HG02798 (cell line): ENCODE measurements around the gene ZBTB20.
"Not testable (repeated sequence)": the region's sequence is repeated elsewhere in the genome, so short reads cannot be mapped to it uniquely, and the experiment has no call there.

Experiments
- ATAC-seq: cut with Tn5 transposase; IDR thresholded peaks from one replicate; pipeline ENCODE4 v1.9.1; 2021; ENCODE audit warnings: mild to moderate bottlenecking; ENCODE audit not compliant: unreplicated experiment, poor library complexity

Gene ZBTB20

DNA sequence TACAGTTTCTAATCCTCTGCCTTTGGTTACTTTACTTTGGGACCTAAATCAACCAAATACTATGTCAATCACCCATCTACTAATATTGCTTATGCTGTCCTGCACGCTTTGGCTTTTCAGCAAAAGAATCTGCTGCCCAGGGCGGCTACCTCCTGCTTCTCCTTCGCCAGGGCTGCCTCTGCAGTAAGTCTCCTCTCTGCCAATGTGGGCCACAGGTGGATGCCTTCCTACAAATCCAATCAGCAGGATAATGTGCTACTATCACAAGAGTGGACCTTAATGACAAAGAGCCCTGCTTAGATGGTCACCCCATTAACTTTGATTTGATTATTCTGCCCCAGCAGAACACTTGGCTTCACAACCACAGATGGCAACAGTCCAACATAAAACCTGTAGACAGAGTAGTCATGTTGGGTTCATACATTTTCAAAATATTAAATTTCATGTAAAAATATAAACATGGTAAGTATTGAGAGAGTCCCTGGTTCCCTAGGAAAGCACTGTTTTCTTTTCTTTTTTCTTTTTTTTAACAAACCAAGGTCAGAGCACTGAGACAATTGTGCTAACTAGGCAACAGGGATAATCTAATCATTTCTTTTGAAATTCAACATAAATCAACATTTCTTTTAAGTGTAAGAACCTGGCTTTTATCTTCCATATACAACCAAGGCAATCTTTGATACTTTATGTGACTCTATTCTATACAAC is 298.3 kb downstream of the ZBTB20 start:
- ATAC-seq = no peak

DNA sequence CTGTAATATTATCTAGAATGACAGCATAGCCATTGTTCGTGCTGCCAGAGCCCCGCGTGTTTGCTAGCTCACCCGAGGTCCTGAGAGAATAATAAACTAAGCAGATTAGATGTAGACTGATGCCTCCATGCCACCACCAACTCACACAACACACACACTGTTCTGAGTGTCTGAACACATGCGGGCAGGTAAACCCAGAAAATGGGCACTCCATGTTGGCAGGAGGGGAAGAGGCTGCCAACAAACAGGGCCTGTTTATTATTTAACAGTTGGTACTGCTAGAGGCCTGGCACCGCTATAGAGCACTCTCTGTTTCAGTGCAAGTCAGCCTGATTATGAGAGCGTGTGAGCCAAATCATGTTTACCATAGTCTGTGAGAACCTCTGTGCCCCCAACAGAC is 299.0 kb downstream of the ZBTB20 start:
- no peak for ATAC-seq

DNA sequence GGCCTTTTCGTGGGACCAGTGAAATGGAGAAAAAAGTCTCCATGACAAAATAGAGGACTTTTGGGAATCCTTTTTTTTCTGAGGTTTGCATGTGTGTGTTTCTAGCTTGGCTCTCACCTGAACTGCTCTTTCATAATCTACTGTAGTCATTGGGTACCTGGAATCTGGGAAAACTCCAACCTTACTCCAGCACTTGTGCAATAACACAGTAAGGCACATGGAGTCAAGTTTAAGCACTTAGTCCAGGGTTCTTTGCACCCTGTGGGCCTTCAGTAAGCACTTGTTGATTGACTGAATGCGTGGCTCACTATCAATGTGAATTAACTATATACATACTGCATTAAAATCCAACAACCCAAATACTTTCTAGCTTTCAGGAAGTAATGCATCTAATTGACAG is 299.5 kb downstream of the ZBTB20 start:
- ATAC-seq = no peak

DNA sequence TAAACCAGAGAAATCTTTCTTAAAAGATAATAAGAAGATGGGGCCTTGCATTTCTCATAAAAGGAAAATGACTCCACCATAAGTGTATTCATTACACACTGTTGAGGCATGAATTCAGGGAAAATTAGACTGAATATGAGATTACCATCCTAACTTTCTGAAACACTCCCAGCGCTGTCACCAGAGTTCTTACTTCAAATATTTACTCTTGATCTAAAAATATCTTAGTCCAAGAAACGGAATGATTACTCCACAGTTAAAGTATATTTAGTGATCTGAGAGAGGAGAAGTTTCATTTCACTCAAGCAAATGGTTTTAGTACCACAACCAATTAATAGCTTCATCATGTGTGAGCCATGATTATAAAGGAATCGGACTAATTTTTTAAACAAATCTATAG is 300.3 kb downstream of the ZBTB20 start:
- no peak for ATAC-seq

DNA sequence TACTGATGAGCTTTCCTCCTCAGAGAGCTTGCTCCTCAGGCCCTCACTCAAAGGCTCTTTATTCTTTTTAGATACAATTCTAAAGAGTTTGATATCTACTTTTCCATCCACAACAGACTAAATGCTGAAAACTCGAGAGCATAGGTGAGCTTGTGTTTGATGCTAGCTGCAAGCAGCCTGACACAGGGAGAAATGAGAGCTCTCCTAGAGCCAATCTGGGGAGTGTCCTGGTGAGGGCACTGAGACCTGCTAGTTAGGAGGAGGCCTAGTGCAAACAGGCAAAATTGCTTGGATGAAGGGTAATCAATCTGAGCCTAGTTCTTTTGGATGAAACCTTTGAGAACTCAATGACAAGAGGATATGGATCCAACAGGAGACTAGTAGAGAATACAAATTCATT is 300.8 kb downstream of the ZBTB20 start:
- ATAC-seq = no peak

DNA sequence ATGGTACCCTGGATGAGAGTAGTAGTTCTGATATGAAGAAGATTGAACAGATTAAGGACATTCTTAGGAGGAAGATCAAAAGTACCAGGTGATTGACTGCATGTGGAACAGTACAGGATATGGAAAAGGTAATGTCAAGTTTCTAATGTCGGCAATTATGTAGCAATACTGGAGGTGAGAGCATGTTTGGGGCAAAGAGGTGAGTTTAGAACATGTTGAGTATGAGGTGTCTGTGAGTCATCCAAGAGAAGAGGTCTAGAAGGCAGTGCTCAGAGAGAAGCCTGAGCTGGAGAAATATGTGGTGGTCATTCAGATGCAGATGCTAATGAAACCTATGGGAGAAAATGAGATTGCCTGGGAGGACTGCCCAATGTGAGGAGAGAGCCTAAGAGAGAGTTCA is 305.6 kb downstream of the ZBTB20 start:
- no peak for ATAC-seq

DNA sequence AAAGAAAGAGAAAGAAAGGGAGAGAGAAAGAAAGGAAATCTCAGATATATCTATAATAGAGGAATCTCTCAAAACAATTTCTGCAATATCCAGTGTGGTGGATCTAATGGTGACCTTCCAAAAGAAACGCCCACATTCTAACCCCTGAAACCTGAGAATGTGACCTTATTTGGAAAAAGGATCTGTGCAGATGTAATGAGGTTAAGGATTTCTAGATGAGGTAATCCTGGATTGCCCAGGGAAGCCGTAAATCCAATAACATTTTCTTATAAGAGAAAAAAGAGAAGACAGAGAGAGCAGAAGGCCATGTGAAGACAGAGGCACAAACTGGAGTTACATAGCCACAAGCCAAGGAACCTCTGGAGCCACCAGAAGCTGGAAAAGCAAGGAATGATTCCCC is 307.6 kb downstream of the ZBTB20 start:
- ATAC-seq = no peak

DNA sequence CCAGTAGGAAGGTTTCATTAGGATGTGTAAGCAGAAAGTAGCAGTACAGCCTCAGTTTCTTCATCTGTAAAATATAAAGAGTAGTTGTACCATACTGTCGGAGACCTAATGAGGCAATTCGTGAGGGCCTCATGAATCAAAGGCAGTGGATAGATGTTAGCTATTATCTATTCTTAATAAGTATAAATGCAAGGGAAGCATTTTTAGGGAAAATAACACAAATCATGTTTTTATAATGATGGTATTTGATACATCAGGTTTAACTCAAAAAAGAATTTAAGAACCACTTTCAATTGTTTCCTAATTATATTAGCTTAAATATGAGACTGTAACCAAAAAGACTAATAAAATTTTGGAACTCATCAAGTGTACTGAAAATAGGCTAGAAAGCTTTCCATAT is 309.1 kb downstream of the ZBTB20 start:
- no peak for ATAC-seq

DNA sequence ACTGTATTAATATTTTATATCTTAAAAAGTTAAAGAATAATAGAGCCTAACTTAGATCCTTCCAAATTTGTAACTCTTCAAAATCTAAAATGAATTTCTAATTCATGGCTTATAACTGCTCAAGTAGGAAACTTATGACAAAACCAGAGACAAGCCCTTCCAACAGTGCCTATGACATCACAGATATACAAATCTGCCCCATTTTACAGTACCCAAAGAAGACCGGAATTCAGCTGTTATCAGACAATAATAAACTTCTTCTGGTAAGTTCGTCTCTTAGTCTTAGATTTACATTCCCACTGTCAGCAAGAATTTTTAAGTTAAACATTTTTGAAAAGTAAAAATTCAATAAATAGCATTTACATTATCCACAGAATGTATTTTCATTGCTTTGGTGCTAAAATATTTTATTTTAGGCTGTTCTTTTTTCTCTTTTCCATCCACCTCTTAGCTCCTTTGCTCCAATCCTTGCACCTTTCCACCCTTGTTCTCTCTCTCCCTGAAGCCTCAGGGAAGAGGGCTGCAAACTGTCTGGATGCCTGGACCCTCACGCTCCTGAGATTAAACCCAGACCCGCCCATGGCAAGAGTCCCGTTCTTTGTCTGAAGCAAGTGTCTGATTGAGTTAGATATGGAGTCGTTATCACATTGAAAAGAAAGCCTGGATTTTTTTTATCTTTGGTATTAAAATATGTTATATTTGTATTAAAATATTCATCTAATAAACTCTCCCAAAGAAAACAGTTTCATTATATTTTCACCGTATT is 312.7 kb downstream of the ZBTB20 start:
- ATAC-seq = no peak

DNA sequence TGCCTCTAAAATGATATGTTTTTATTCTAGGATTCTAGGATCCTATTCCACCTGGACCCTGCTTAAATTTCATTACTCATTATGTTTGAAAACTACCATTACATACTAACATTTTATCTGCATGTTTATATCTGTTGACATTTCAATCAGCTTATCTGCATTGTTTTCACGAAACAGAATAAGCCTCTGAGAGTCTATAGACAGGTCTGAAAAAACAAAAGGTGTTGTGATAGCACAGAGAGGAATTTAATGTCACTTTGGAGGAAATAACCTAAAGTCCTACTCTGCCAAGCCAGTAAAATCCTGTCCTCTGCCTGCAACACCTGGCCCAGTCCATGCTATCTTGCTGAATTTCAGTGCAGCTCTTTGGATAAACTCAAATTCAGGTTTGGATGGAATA is 315.2 kb downstream of the ZBTB20 start:
- ATAC-seq = no peak

DNA sequence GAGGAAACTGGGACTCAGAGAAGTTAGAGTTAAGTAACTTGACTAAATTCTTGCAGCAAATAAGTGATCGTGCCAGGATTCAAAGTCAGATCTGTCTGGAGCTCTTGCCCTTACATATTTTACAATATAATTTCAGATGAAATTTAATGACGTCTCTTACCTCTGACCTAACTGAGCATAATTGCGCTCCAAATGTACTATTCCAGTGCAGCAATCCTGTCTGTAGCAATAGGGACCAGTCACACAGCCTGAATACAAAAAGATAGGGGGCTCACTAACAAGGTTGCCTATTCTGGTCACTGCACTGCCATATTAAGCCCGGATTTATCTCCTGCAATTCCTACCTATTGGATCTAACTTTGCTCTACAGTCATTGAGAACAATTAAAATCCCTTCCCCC is 316.4 kb downstream of the ZBTB20 start:
- no peak for ATAC-seq

DNA sequence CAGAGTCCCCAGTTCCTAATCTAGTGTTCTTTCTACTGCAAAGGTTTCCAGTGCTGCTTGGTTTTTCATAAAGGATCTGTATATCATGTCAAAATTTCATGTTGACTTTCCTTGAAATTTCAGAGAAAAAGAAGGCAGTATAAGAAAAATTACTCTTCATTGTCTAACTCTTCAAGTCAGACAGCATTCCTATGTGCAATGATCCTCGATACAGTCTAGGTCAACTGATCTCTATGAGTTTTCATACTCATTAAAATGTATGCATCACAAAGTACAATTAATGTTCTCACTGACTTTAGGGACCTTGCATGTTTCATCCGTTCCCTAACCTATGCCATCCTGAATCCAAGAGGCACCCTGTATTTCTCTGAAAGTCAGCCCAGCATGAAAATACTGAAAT is 317.3 kb downstream of the ZBTB20 start:
- ATAC-seq = no peak

DNA sequence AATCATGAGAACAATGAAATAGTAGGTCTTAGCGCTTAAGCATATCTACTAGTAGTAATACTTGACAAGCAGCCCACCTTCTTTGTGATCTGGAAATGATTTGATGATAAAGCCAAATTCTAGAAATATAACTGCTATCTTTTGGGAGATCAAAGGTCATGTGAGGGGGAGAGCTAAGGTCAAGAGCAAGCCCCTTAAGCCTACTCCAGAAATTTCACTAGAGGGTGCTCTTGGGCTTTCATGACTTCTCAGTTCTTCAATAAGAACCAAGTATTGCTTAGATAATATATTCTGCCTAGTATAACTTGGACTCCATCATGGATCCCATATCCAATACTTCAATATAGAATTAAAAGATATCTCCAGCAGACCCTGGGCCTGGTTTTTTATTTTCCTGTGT is 319.6 kb downstream of the ZBTB20 start:
- ATAC-seq = peak; percentile 81

DNA sequence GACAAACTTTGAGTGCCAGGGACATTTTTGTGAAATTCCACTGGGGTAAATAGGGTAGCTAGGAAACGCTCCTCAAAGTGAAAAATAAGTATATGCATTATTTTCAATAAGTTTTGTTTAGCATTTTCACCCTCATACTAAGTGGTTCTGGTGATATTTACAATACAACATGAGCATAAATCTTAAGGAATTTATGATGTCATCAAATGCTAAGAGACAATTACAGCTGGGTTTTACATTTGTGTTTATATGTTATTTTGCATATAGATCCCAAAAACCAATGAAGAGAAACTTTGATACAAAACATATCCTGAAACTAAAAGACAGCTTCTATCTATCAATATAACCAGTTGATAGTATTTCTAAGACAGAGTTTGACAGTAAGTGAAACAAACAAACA is 323.1 kb downstream of the ZBTB20 start:
- ATAC-seq = no peak

DNA sequence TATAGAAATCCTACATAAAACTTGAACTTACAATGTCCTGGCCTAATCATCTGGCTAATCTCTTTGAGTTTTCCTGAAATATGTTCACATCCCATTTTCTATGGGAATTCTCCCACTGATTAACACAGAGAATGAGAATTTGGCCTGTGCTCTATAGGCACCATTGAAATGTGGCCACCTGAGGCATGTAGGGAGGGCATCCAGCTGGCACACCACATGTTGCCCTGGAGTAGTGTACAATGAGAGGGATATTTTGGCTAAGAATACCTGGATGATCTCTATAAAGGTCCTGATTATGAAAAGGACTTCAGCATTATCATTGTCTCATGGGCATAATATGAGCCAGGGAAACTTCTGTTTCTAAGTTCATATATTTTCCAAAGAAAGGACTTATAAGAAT is 324.0 kb downstream of the ZBTB20 start:
- ATAC-seq = no peak

DNA sequence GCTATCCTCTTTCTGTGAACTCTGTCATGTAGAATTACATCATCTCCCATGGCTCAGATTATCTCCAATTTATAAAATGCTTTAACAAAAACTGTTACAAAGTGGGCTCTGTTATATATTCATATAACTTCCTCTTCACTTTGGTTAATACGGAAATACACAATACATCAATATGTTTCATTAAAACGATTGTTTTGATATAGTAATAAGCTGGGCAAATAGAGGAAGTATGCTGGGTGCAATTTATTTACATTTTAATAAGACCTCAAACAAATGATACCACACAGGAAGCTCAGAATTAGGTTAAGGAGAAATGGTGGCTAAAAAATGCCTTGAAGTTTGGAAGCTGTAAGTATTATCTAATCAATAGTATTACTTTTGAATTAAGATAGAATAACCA is 331.0 kb downstream of the ZBTB20 start:
- ATAC-seq = no peak

DNA sequence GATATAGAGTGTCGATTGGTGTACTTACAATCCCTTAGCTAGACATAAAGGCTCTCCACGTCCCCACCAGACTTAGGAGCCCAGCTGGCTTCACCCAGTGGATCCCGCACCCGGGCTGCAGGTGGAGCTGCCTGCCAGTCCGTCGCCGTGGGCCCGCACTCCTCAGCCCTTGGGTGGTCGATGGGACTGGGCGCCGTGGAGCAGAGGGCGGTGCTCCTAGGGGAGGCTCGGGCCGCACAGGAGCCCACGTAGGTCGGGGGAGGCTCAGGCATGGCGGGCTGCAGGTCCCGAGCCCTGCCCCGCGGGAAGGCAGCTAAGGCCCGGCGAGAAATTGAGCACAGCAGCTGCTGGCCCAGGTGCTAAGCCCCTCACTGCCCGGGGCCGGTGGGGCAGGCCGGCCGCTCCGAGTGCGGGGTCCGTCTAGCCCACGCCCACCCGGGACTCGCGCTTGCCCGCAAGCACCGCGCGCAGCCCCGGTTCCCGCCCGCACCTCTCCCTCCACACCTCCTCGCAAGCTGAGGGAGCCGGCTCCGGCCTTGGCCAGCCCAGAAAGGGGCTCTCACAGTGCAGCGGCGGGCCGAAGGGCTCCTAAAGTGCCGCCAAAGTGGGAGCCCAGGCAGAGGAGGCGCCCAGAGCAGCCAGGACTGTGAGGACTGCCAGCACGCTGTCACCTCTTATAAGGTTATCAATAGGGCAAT is 334.4 kb downstream of the ZBTB20 start:
- ATAC-seq = not testable (repeated sequence)

DNA sequence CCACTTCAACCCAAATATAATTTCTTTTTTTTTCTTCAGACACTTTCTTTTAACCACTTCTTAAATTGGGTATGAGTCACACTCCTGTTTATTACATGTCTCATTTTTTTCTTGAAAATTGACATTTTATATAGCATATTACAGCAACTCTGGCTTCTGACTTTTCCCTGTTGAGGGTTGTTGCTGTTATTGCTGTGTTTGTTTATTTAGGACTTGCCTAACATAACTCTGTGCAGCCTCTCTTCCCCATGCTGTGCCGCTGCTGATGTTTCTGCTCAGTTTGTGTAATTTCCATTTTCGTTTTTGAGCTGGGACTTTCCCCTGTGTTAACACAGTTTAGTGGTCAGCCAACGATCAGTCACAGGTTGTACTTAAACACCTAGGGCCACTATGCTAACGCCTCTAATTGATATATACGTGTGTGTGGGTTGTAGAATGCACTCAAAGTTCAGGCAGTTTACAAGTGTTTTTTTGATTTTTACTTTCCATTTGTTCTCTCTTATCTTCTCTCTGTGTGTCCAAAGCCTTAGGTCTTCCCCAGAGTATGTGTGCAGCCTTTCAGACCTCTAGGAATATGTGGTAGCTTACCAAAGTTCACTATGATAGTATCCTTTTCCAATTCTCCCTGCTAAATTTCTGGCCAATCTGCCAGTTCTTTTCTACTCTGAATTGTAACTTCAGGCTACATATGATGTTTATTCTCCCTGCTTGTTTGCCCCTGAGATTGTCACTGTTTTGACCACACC is 337.2 kb downstream of the ZBTB20 start:
- ATAC-seq = peak; percentile 100

DNA sequence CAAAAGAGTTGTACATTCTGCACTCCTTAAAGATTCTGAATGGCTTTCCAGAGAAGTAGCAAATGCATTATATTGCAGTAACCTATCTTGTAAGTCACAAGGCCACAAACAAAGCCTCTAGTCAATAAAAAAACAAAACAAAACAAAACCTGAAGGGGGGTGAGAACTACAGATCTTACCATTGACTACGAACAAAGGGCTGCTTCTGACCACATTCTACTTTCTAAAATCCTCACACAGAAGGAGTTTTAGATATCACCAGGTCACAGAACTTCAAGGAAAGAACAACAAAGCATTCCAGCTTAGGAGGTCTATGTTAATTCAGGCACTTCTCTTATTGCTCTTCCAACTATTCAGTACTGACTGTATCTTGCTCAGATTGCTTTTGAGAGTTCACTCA is 343.0 kb downstream of the ZBTB20 start:
- ATAC-seq = no peak

DNA sequence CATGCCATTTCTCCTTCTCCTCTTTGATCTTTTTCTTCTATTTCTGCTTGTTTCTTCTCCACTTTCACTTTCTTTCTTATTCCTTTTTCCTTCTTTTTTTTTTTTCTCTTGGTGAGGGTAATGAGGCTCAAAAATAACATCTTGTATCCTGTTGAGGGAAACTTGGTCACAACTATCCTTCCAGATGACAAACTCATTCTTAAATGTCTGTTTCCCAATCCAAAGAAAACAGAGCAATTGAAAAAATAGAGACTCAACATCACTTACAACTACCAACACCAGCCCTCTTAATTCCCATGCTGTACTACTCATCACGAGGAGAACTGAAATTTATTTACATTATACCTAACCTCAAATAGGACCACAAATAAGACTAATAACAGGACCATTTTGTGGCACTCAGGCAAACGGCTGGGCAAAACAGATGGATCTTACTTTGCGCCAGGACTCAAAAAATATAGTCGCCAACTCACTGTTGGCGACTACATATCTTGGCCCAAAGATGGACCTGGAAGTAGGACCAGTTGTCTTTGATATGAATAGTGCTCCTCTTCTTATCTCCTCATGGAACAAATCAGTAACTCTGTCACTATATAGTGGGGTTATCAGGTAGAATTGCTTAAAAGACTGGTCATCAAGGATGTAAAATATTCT is 343.9 kb downstream of the ZBTB20 start:
- ATAC-seq = no peak
